Endothelial cell of umbilical vein (primary cell): ENCODE measurements around the gene MTF2. TPM values are rescaled to one million over a fixed set of nuclear protein-coding genes. Genes with fewer than 3 reads are reported as not detected.
"Not testable (repeated sequence)": the region's sequence is repeated elsewhere in the genome, so short reads cannot be mapped to it uniquely, and the experiment has no call there.

Experiments
- BruUV-seq: library from RNA; stranded (reverse); fragments of 400-500 nt; replicated peaks from 2 replicates; lab custom pipeline; 2021; lab: Mats Ljungman, UMichigan
- CTCF ChIA-PET: fragments of 300-600, 350-600 bp; sonication (Branson Sonifier 250); formaldehyde crosslinking; loops from one replicate; lab custom pipeline; 2021; ENCODE audit warnings: antibody characterized with exemption, inconsistent platforms; lab: Charles Lee
- POLR2A ChIA-PET: fragments of 300-600, 350-600 bp; sonication (Branson Sonifier 250); formaldehyde crosslinking; loops from one replicate; lab custom pipeline; 2021; ENCODE audit warnings: antibody characterized with exemption, inconsistent platforms; lab: Charles Lee
- DNase-seq: peaks from one replicate; pipeline ENCODE4 v3.0.0-alpha.2; 2011; ENCODE audit warnings: low read depth, low spot score
- FAIRE-seq: peaks from 2 replicates; lab custom pipeline; 2011; peaks lifted over from hg19 to GRCh38; lab: Jason Lieb, UNC
- H2AFZ ChIP-seq: 2 replicates; pipeline ENCODE4 v1.6.0; 2012; ENCODE audit warnings: low read depth, low read length, control low read depth, inconsistent platforms
- H3K27ac ChIP-seq: 2 replicates; pipeline ENCODE4 v1.5.1; 2011; ENCODE audit warnings: low read depth, mild to moderate bottlenecking, control low read depth, low read length, moderate library complexity; ENCODE audit not compliant: insufficient read depth
- H3K27me3 ChIP-seq, 2 experiments: 2 replicates each; pipeline versions ENCODE4 v1.6.0 to v1.6.1; 2011; ENCODE audit warnings: low read length in 2 of 2, mixed read lengths in 1 of 2; ENCODE audit not compliant: control insufficient read depth in 2 of 2, insufficient read depth in 2 of 2
- H3K36me3 ChIP-seq, 2 experiments: 2 replicates in 1 of 2; 3 replicates in 1 of 2; pipeline ENCODE4 v1.5.1; 2011; ENCODE audit warnings: low read length in 2 of 2, mild to moderate bottlenecking in 1 of 2, moderate library complexity in 1 of 2; ENCODE audit not compliant: control insufficient read depth in 2 of 2, insufficient read depth in 2 of 2; ENCODE audit errors: extremely low read depth in 1 of 2
- H3K4me1 ChIP-seq: 3 replicates; pipeline ENCODE4 v1.5.1; 2011; ENCODE audit warnings: mild to moderate bottlenecking, low read length; ENCODE audit not compliant: control insufficient read depth, insufficient read depth; ENCODE audit errors: extremely low read depth
- H3K4me2 ChIP-seq: 2 replicates; pipeline ENCODE4 v1.6.1; 2011; ENCODE audit warnings: low read length, control low read depth, mixed read lengths; ENCODE audit not compliant: insufficient read depth
- H3K4me3 ChIP-seq, 3 experiments: fragments of 200-600 bp in 1 of 3; sonication (generic), shearing (Covaris generic) in 1 of 3; replicated peaks in 1 of 3; 2 replicates each; pipeline ENCODE4 v1.5.1; 2011 to 2016; ENCODE audit warnings: control low read depth in 3 of 3, low read length in 3 of 3, mild to moderate bottlenecking in 2 of 3, inconsistent platforms in 1 of 3, low read depth in 1 of 3, moderate library complexity in 1 of 3; ENCODE audit not compliant: insufficient read depth in 1 of 3
- H3K79me2 ChIP-seq: 2 replicates; pipeline ENCODE4 v1.6.0; 2012; ENCODE audit warnings: low read length, inconsistent platforms; ENCODE audit not compliant: control insufficient read depth, insufficient read depth
- H3K9ac ChIP-seq: replicated peaks from 2 replicates; pipeline ENCODE3; 2011; ENCODE audit warnings: low read length, control low read depth; ENCODE audit not compliant: insufficient read depth; ENCODE audit errors: extremely low read depth
- H3K9me1 ChIP-seq: replicated peaks from 3 replicates; pipeline ENCODE4 v1.6.0; 2011; ENCODE audit warnings: mild to moderate bottlenecking, low read length; ENCODE audit not compliant: control insufficient read depth, insufficient read depth; ENCODE audit errors: extremely low read depth
- H3K9me3 ChIP-seq: replicated peaks from 2 replicates; pipeline ENCODE4 v1.5.1; 2012; ENCODE audit warnings: low read length, inconsistent platforms; ENCODE audit not compliant: control insufficient read depth, insufficient read depth
- H4K20me1 ChIP-seq: replicated peaks from 2 replicates; pipeline ENCODE3; 2011; ENCODE audit warnings: mild to moderate bottlenecking, low read length; ENCODE audit not compliant: control insufficient read depth, insufficient read depth; ENCODE audit errors: extremely low read depth
- EZH2 ChIP-seq: IDR thresholded peaks from 2 replicates; pipeline ENCODE4 v1.6.1; 2012; ENCODE audit warnings: borderline replicate concordance, low read depth, mild to moderate bottlenecking, moderate library complexity, low read length, inconsistent platforms; ENCODE audit not compliant: severe bottlenecking
- FOS ChIP-seq: IDR thresholded peaks from 2 replicates; pipeline ENCODE4 v1.6.1; 2011; ENCODE audit warnings: mild to moderate bottlenecking, low read length, moderate library complexity, borderline replicate concordance; ENCODE audit not compliant: insufficient read depth
- GATA2 ChIP-seq: IDR thresholded peaks from 2 replicates; pipeline ENCODE4 v1.7.0; 2011; ENCODE audit warnings: low read depth, mild to moderate bottlenecking, moderate library complexity, mixed read lengths, low read length; ENCODE audit not compliant: insufficient read length, insufficient read depth
- JUN ChIP-seq: IDR thresholded peaks from 2 replicates; pipeline ENCODE4 v1.6.1; 2011; ENCODE audit warnings: borderline replicate concordance, low read depth; ENCODE audit not compliant: insufficient read length, insufficient read depth
- POLR2A ChIP-seq: IDR thresholded peaks from 2 replicates; pipeline ENCODE4 v1.6.1; 2012; ENCODE audit warnings: low read depth, mild to moderate bottlenecking, control low read depth, low read length
- POLR2AphosphoS5 ChIP-seq: IDR thresholded peaks from 2 replicates; pipeline ENCODE4 v1.6.1; 2012; ENCODE audit warnings: low read depth, mild to moderate bottlenecking, control low read depth, low read length, moderate library complexity; ENCODE audit not compliant: insufficient read depth
- dilution Hi-C: fragments of 300-500 bp; cut with MboI; formaldehyde crosslinking; loops from one replicate; pipeline ENCODE4 v1.15.0; 2019; ENCODE audit warnings: low sequenced_read_pairs; ENCODE audit not compliant: extremely low pct_ligation_motif_present
- intact Hi-C: fragments of 100-400 bp; cut with micrococcal nuclease; formaldehyde crosslinking; loops from one replicate; pipeline ENCODE4 v1.10.0; 2022
- polyA plus RNA-seq, 4 experiments: library from polyadenylated mRNA; depleted of rRNA in 3 of 4; stranded (reverse) in 3 of 4; unstranded in 1 of 4; fragments of >200 nt; gene quantifications; 2 replicates each; pipeline versions ENCODE4 v1.2.1 to v1.2.3, GENCODE V29; 2011 to 2012; ENCODE audit warnings: missing spikeins in 1 of 4
- total RNA-seq: library from RNA; stranded (reverse); gene quantifications from 2 replicates; pipeline ENCODE4 v1.2.3, GENCODE V29; 2021
- TF ChIP-seq, protein P1 (sequence below), 2 donors: IDR thresholded peaks; 1 replicate in 1 of 2; 2 replicates in 1 of 2; pipeline ENCODE4 v1.5.1; 2011; ENCODE audit warnings: low read length in 2 of 2, mild to moderate bottlenecking in 2 of 2, moderate library complexity in 2 of 2, control low read depth in 1 of 2, inconsistent platforms in 1 of 2, low read depth in 1 of 2; ENCODE audit not compliant: insufficient read depth in 1 of 2; ENCODE audit errors: extremely low read depth in 1 of 2
- TF ChIP-seq, protein P2 (sequence below): IDR thresholded peaks from 2 replicates; pipeline ENCODE4 v1.6.1; 2011; ENCODE audit not compliant: insufficient read depth, insufficient read length

MTF2 gene
- total and polyA plus RNA-seq, 2 donors (not counting 3 experiments of a cell fraction or from before 2014, with no cell fraction given): 20.1 to 40.5 TPM

- DNase-seq: peak; percentile 38
- H4K20me1 ChIP-seq: no peaks in the 10 kb centered on the region
- H3K79me2 ChIP-seq: peaks cover 42% of the 10 kb centered on the region
- H3K4me3 ChIP-seq: no peak overlapping the region
- dilution Hi-C loops (no loop called here), intact Hi-C loops (no loop called here)
- POLR2A ChIA-PET: no interaction called here
- CTCF ChIA-PET: interaction anchor here (2.4 kb wide), 1 partner anchor 12 kb away, joined by 8 read pairs; no protein-coding TSS in a partner anchor
- no TSS peak for BruUV-seq
- no peak overlapping the region for H3K9ac ChIP-seq
- no peak overlapping the region for H3K4me2 ChIP-seq
- no peaks in the 10 kb centered on the region for H3K9me3 ChIP-seq
- peaks cover 15% of the 10 kb centered on the region for H3K4me1 ChIP-seq
- H3K9me1 ChIP-seq: no peaks in the 10 kb centered on the region
- peaks cover 1 to 5% of the 10 kb centered on the region in 2 experiments for H3K36me3 ChIP-seq
- no peak for TF ChIP-seq POLR2AphosphoS5
- TF ChIP-seq JUN: no peak
- no peak for TF ChIP-seq EZH2
- no peak for TF ChIP-seq FOS
- TF ChIP-seq, protein P1, sequence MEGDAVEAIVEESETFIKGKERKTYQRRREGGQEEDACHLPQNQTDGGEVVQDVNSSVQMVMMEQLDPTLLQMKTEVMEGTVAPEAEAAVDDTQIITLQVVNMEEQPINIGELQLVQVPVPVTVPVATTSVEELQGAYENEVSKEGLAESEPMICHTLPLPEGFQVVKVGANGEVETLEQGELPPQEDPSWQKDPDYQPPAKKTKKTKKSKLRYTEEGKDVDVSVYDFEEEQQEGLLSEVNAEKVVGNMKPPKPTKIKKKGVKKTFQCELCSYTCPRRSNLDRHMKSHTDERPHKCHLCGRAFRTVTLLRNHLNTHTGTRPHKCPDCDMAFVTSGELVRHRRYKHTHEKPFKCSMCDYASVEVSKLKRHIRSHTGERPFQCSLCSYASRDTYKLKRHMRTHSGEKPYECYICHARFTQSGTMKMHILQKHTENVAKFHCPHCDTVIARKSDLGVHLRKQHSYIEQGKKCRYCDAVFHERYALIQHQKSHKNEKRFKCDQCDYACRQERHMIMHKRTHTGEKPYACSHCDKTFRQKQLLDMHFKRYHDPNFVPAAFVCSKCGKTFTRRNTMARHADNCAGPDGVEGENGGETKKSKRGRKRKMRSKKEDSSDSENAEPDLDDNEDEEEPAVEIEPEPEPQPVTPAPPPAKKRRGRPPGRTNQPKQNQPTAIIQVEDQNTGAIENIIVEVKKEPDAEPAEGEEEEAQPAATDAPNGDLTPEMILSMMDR (IDR thresholded peaks at IDR 0.05; ENCODE audit: extremely low read depth in 1 of 2, insufficient read depth in 1 of 2, low read depth in 1 of 2, low read length in 2 of 2): no peak
- TF ChIP-seq, protein P2, sequence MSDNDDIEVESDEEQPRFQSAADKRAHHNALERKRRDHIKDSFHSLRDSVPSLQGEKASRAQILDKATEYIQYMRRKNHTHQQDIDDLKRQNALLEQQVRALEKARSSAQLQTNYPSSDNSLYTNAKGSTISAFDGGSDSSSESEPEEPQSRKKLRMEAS: no peak
- TF ChIP-seq POLR2A: no peak
- TF ChIP-seq GATA2: no peak
- no peak overlapping the region for H2AFZ ChIP-seq
- no peaks in the 10 kb centered on the region for H3K27me3 ChIP-seq
- FAIRE-seq: no peak
- H3K27ac ChIP-seq: no peak overlapping the region
These were observed 80.3 kb downstream of the MTF2 start for GRCh38 chr1:93159337-93159736.

DNA sequence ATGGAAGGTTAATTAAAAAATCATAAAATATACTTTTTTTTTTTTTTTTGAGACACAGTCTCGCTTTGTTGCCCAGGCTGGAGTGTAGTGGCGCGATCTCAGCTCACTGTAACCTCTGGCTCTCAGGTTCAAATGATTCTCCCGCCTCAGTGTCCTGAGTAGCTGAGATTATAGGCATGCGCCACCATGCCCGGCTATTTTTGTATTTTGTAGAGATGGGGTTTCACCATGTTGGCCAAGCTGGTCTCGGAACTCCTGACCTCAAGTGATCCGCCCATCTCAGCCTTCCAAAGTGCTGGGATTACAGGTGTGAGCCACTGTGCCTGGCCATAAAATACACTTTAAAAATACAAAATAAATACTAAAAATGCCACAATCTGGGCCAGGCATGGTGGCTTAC lies 84.2 kb downstream of the MTF2 start:
- dilution Hi-C loops, H4K20me1 ChIP-seq, H3K36me3 ChIP-seq, H3K4me2 ChIP-seq, POLR2A ChIA-PET, DNase-seq, H2AFZ ChIP-seq, intact Hi-C loops, H3K9me1 ChIP-seq, BruUV-seq, H3K27ac ChIP-seq, H3K27me3 ChIP-seq, H3K4me1 ChIP-seq, H3K9me3 ChIP-seq, FAIRE-seq, H3K4me3 ChIP-seq, H3K9ac ChIP-seq: not testable (repeated sequence)
- H3K79me2 ChIP-seq: peaks cover 75% of the 10 kb centered on the region
- CTCF ChIA-PET: interaction anchor here (1.2 kb wide), 1 partner anchor 10 kb away, joined by 3 read pairs; no protein-coding TSS in a partner anchor
